Lower lobe of right lung (tissue), 2 donors: ENCODE measurements around the gene NUP210. TPM values are rescaled to one million over a fixed set of nuclear protein-coding genes. Genes with fewer than 3 reads are reported as not detected.

Experiments used
- ATAC-seq, 2 donors: fragments of 200-7000 bp; cut with Tn5 transposase; one replicate each; pipeline ENCODE4 v1.9.1; 2020 to 2022; ENCODE audit warnings: mild to moderate bottlenecking in 2 of 2, moderate library complexity in 2 of 2
- DNase-seq: peaks from one replicate; pipeline ENCODE4 v3.0.0-alpha.2; 2020
- H3K27ac ChIP-seq: fragments of 200-600 bp; one replicate; pipeline ENCODE4 v1.8.0; 2022
- H3K27me3 ChIP-seq: fragments of 200-600 bp; one replicate; pipeline ENCODE4 v1.8.0; 2022; ENCODE audit warnings: low read depth
- H3K36me3 ChIP-seq: fragments of 200-600 bp; one replicate; pipeline ENCODE4 v1.8.0; 2022; ENCODE audit warnings: mild to moderate bottlenecking
- H3K4me1 ChIP-seq: fragments of 200-600 bp; one replicate; pipeline ENCODE4 v1.8.0; 2022
- H3K4me3 ChIP-seq: fragments of 200-600 bp; one replicate; pipeline ENCODE4 v1.8.0; 2022; ENCODE audit warnings: mild to moderate bottlenecking
- H3K9me3 ChIP-seq: fragments of 200-600 bp; one replicate; pipeline ENCODE4 v1.8.0; 2022
- CTCF ChIP-seq: fragments of 200-600 bp; IDR thresholded peaks from one replicate; pipeline ENCODE4 v1.8.0; 2022; ENCODE audit warnings: antibody characterized with exemption, mild to moderate bottlenecking
- intact Hi-C: fragments of 100-400 bp; cut with DNase I; formaldehyde crosslinking; loops from one replicate; pipeline ENCODE4 v1.11.0; 2022
- total RNA-seq: library from RNA; stranded (reverse); fragmentation: NEBNext Ultra II Directional; extraction: Animal tissue kit (Norgen Biotek cat#: 25700); gene quantifications from one replicate; pipeline ENCODE4 v1.2.1, GENCODE V29; 2021
- donor health status: DM: no; HTN: yes; CAD: no; lungs with severe emphysema.

Gene NUP210
- total RNA-seq, 1 donor from 2014 or later = 22.2 TPM

- H3K4me1 ChIP-seq = no peaks in the 10 kb centered on the region
- no peak overlapping the region for H3K27ac ChIP-seq
- intact Hi-C loops = no loop called here
- no peak for TF ChIP-seq CTCF
- H3K27me3 ChIP-seq = no peaks in the 10 kb centered on the region
- H3K4me3 ChIP-seq = no peak overlapping the region
- peaks cover 71% of the 10 kb centered on the region for H3K36me3 ChIP-seq
- no peak for DNase-seq
- no peak for ATAC-seq
- H3K9me3 ChIP-seq = no peaks in the 10 kb centered on the region
Observed at GRCh38 chr3:13336592-13336991, 83.5 kb downstream of the NUP210 start.

- Histone ChIP-seq H3K9me3 (no peaks in the 10 kb centered on the region), H3K27me3 (no peaks in the 10 kb centered on the region), H3K27ac (no peak overlapping the region), H3K36me3 (peaks cover 72% of the 10 kb centered on the region), H3K4me3 (no peak overlapping the region), H3K4me1 (no peaks in the 10 kb centered on the region)
- ATAC-seq (no peak), DNase-seq (no peak)
- no peak for TF ChIP-seq CTCF
- intact Hi-C loops = no loop called here
Observed at GRCh38 chr3:13335503-13335902, 84.6 kb downstream of the NUP210 start.

DNA sequence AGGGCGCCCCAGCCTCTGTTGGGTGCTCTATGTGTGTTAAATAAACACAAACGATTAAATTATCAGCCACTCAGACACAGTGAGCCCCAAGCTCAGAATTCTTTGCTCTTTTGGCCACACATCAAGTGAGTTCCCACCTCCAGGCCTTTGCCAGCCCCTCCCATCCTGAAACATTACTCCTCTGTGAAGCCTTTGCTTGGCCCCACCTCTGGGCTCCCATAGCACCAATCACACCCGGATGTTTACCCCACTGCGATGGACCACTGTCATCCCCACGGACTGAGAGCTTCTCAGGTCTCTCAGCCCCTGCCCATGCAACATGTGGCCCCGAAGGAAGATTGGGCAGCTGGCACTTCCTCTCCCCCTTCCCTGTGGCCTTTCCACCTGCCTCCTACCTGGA lies 85.1 kb downstream of the NUP210 start:
- no peak for DNase-seq
- Histone ChIP-seq H3K4me3 (no peak overlapping the region), H3K4me1 (no peaks in the 10 kb centered on the region), H3K36me3 (peaks cover 70% of the 10 kb centered on the region), H3K27ac (no peak overlapping the region), H3K27me3 (no peaks in the 10 kb centered on the region), H3K9me3 (no peaks in the 10 kb centered on the region)
- intact Hi-C loops = no loop called here
- no peak for ATAC-seq
- no peak for TF ChIP-seq CTCF

DNA sequence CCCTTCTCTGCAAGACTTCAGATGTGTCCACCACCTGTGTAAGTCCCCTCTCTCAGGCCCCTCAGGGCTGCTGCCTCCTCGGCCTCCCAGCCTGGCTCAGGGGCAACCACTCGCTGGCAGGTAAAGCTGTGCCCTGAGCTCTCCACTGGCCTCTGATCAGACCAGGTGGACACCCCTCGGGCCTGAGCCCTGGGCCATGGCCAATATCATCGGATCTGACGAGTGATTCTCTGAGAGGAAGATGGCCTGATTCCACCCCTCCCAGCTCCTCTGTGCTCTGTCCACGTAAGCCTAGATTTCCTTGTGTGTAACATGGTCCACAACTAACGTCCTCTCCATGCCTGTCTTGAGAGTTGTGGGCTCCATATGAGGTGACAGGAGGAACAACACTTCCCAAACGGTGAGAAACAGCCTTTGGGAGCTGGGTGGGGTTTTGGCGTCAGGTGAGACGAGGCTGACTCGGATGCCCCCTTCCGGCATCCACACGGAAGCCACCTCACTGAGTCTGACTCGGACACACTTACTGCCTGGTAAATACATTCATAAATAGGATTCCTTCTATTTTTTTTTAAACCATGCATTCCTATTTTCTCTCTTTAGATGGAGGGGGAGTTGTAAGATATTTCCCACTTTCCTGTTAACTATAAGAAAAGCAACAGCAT lies 86.8 kb downstream of the NUP210 start:
- DNase-seq (no peak), ATAC-seq (no peak)
- Histone ChIP-seq H3K27ac (no peak overlapping the region), H3K4me3 (no peak overlapping the region), H3K9me3 (no peaks in the 10 kb centered on the region), H3K4me1 (no peaks in the 10 kb centered on the region), H3K36me3 (peaks cover 70% of the 10 kb centered on the region), H3K27me3 (no peaks in the 10 kb centered on the region)
- intact Hi-C loops = no loop called here
- no peak for TF ChIP-seq CTCF

- no peak for ATAC-seq
- Histone ChIP-seq H3K36me3 (peaks cover 71% of the 10 kb centered on the region), H3K27ac (no peak overlapping the region), H3K4me1 (no peaks in the 10 kb centered on the region), H3K4me3 (no peak overlapping the region), H3K27me3 (no peaks in the 10 kb centered on the region), H3K9me3 (no peaks in the 10 kb centered on the region)
- TF ChIP-seq CTCF = no peak
- no peak for DNase-seq
- intact Hi-C loops = no loop called here
Observed at GRCh38 chr3:13332740-13333139, 87.4 kb downstream of the NUP210 start.

DNA sequence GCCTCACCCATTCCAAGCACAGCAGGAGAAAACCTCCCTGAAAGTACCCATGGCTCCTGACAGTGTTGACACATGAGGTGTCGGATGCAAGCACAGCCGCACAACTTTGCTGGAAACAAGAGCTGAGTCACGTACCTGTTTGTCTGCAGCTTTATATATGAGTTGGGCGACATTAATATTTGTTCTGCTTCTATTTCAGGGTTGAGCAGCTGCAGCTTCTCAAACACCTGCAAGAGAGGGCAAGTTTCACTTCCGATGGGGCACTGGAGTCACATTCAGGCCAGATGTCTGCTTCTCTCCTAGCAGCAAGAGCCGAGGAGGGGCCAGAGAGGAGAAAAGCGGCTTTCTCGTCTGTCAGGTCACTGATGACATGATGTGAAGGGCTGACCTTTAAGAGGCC lies 88.0 kb downstream of the NUP210 start:
- intact Hi-C loops = no loop called here
- H3K36me3 ChIP-seq = peaks cover 71% of the 10 kb centered on the region
- H3K27ac ChIP-seq = no peak overlapping the region

More for the DNA sequence above, 88.0 kb downstream of the NUP210 start:
- H3K27me3 ChIP-seq = no peaks in the 10 kb centered on the region
- H3K4me1 ChIP-seq = no peaks in the 10 kb centered on the region
- no peak for TF ChIP-seq CTCF
- no peak for DNase-seq
- ATAC-seq = peak in 1 of 2 donors; percentile 11
- no peaks in the 10 kb centered on the region for H3K9me3 ChIP-seq
- H3K4me3 ChIP-seq = no peak overlapping the region
